Activated T-helper 17 cell treated with anti-CD3 and anti-CD28 coated beads, Interleukin-2, amount 50 U/mL, for 72 hours (primary cell): ENCODE results near the gene PAK4. TPM values are rescaled to one million over a fixed set of nuclear protein-coding genes. Genes with fewer than 3 reads are reported as not detected.
"Not testable (repeated sequence)": the region's sequence is repeated elsewhere in the genome, so short reads cannot be mapped to it uniquely, and the experiment has no call there.

ENCODE experiments used
- ATAC-seq: fragments of 150-1000 bp; cut with Tn5 transposase; replicated peaks from 2 replicates; pipeline ENCODE4 v1.10.0; 2021; ENCODE audit warnings: mild to moderate bottlenecking, moderate library complexity
- H3K27ac Mint-ChIP-seq: one replicate; pipeline ENCODE4 v1.8.0; 2022; ENCODE audit warnings: mixed read lengths
- H3K27me3 Mint-ChIP-seq: one replicate; pipeline ENCODE4 v1.8.0; 2022; ENCODE audit warnings: mixed read lengths
- H3K36me3 Mint-ChIP-seq: one replicate; pipeline ENCODE4 v1.8.0; 2022; ENCODE audit warnings: low read depth, mild to moderate bottlenecking, mixed read lengths
- H3K4me1 Mint-ChIP-seq: one replicate; pipeline ENCODE4 v1.8.0; 2022; ENCODE audit warnings: mixed read lengths
- H3K4me3 Mint-ChIP-seq: one replicate; pipeline ENCODE4 v1.8.0; 2022; ENCODE audit warnings: mild to moderate bottlenecking, mixed read lengths
- H3K9me3 Mint-ChIP-seq: one replicate; pipeline ENCODE4 v1.8.0; 2022; ENCODE audit warnings: mixed read lengths
- total RNA-seq, 2 donors: library from RNA; stranded (reverse); gene quantifications; one replicate each; pipeline ENCODE4 v1.2.3, GENCODE V29; 2022

The PAK4 gene
- 10 to 100 TPM; 17.8 to 18.4 TPM for total RNA-seq

GRCh38 chr19:39125554-39126311 is at the start of gene PAK4:
TSS of gene PAK4 (plus strand) at chr19:39125786. CDS start at chr19:39169554, 43,768 bp downstream.
- H3K9me3 Mint-ChIP-seq, result no peaks in the 10 kb centered on the region
- peaks cover 4% of the 10 kb centered on the region for H3K27me3 Mint-ChIP-seq
- H3K36me3 Mint-ChIP-seq, result peaks cover 9% of the 10 kb centered on the region
- peak within 1 kb of the TSS; percentile 90 for H3K4me3 Mint-ChIP-seq
- peaks cover 18% of the 10 kb centered on the region for H3K4me1 Mint-ChIP-seq
- H3K27ac Mint-ChIP-seq, result peak within 1 kb of the TSS; percentile 94
- peak; percentile 99 for ATAC-seq

- Mint-ChIP-seq H3K9me3 (no peaks in the 10 kb centered on the region), H3K27ac (no peak overlapping the region), H3K27me3 (peaks cover 4% of the 10 kb centered on the region), H3K4me1 (peaks cover 8% of the 10 kb centered on the region), H3K4me3 (no peak overlapping the region), H3K36me3 (no peaks in the 10 kb centered on the region)
- no peak for ATAC-seq
Measured at GRCh38 chr19:39077323-39077722, 48.3 kb upstream of the PAK4 start.

- H3K4me1 Mint-ChIP-seq, result peaks cover 12% of the 10 kb centered on the region
- no peak overlapping the region for H3K27ac Mint-ChIP-seq
- H3K27me3 Mint-ChIP-seq, result peaks cover 15% of the 10 kb centered on the region
- H3K9me3 Mint-ChIP-seq, result no peaks in the 10 kb centered on the region
- no peak for ATAC-seq
- no peak overlapping the region for H3K4me3 Mint-ChIP-seq
- no peaks in the 10 kb centered on the region for H3K36me3 Mint-ChIP-seq
Measured at GRCh38 chr19:39078436-39079200, 47.0 kb upstream of the PAK4 start.

- Mint-ChIP-seq H3K27ac (no peak overlapping the region), H3K27me3 (peaks cover 22% of the 10 kb centered on the region), H3K36me3 (no peaks in the 10 kb centered on the region), H3K4me3 (no peak overlapping the region), H3K4me1 (peaks cover 8% of the 10 kb centered on the region), H3K9me3 (no peaks in the 10 kb centered on the region)
- no peak for ATAC-seq
Measured at GRCh38 chr19:39080431-39080830, 45.2 kb upstream of the PAK4 start.

GRCh38 chr19:39082167-39082566 is 43.4 kb upstream of the PAK4 start:
- peaks cover 26% of the 10 kb centered on the region for H3K27me3 Mint-ChIP-seq
- peaks cover 8% of the 10 kb centered on the region for H3K4me1 Mint-ChIP-seq
- no peak overlapping the region for H3K4me3 Mint-ChIP-seq
- H3K27ac Mint-ChIP-seq, result no peak overlapping the region
- ATAC-seq, result no peak
- H3K9me3 Mint-ChIP-seq, result no peaks in the 10 kb centered on the region
- H3K36me3 Mint-ChIP-seq, result no peaks in the 10 kb centered on the region

GRCh38 chr19:39082745-39083598 is 42.6 kb upstream of the PAK4 start:
- peak overlapping the region; percentile 73 for H3K4me3 Mint-ChIP-seq
- H3K27ac Mint-ChIP-seq, result no peak overlapping the region
- no peaks in the 10 kb centered on the region for H3K36me3 Mint-ChIP-seq
- peaks cover 8% of the 10 kb centered on the region for H3K4me1 Mint-ChIP-seq
- no peak for ATAC-seq
- H3K9me3 Mint-ChIP-seq, result no peaks in the 10 kb centered on the region
- peaks cover 26% of the 10 kb centered on the region for H3K27me3 Mint-ChIP-seq

- Mint-ChIP-seq H3K27me3 (peaks cover 26% of the 10 kb centered on the region), H3K4me1 (peaks cover 8% of the 10 kb centered on the region), H3K36me3 (no peaks in the 10 kb centered on the region), H3K9me3 (no peaks in the 10 kb centered on the region), H3K27ac (no peak overlapping the region), H3K4me3 (peak overlapping the region; percentile 73)
- no peak for ATAC-seq
Measured at GRCh38 chr19:39083599-39083982, 42.0 kb upstream of the PAK4 start.

GRCh38 chr19:39083983-39084731 is 41.4 kb upstream of the PAK4 start, which contains the start of gene ACP7:
TSS of gene ACP7 (plus strand) at chr19:39084368. CDS start at chr19:39085270, 902 bp downstream.
- H3K36me3 Mint-ChIP-seq, result no peaks in the 10 kb centered on the region
- peak within 1 kb of the TSS; percentile 73 for H3K4me3 Mint-ChIP-seq
- peak; percentile 61 for ATAC-seq
- H3K27ac Mint-ChIP-seq, result no peak within 1 kb of the TSS
- no peaks in the 10 kb centered on the region for H3K9me3 Mint-ChIP-seq
- peaks cover 26% of the 10 kb centered on the region for H3K27me3 Mint-ChIP-seq
- H3K4me1 Mint-ChIP-seq, result peaks cover 8% of the 10 kb centered on the region

GRCh38 chr19:39084732-39085080 is 40.9 kb upstream of the PAK4 start:
- Mint-ChIP-seq H3K9me3 (no peaks in the 10 kb centered on the region), H3K27me3 (peaks cover 26% of the 10 kb centered on the region), H3K4me3 (peak overlapping the region; percentile 59), H3K4me1 (peaks cover 8% of the 10 kb centered on the region), H3K27ac (no peak overlapping the region), H3K36me3 (no peaks in the 10 kb centered on the region)
- ATAC-seq, result no peak

- peaks cover 26% of the 10 kb centered on the region for H3K27me3 Mint-ChIP-seq
- H3K27ac Mint-ChIP-seq, result no peak overlapping the region
- ATAC-seq, result no peak
- H3K4me3 Mint-ChIP-seq, result peak overlapping the region; percentile 59
- no peaks in the 10 kb centered on the region for H3K36me3 Mint-ChIP-seq
- peaks cover 8% of the 10 kb centered on the region for H3K4me1 Mint-ChIP-seq
- no peaks in the 10 kb centered on the region for H3K9me3 Mint-ChIP-seq
Measured at GRCh38 chr19:39085392-39085791, 40.2 kb upstream of the PAK4 start.

GRCh38 chr19:39086386-39086785 is 39.2 kb upstream of the PAK4 start:
- Mint-ChIP-seq H3K4me1 (peaks cover 8% of the 10 kb centered on the region), H3K27ac (no peak overlapping the region), H3K27me3 (peaks cover 23% of the 10 kb centered on the region), H3K9me3 (no peaks in the 10 kb centered on the region), H3K4me3 (no peak overlapping the region), H3K36me3 (no peaks in the 10 kb centered on the region)
- ATAC-seq, result no peak

GRCh38 chr19:39087907-39088686 is 37.5 kb upstream of the PAK4 start:
- Mint-ChIP-seq H3K9me3 (no peaks in the 10 kb centered on the region), H3K27me3 (peaks cover 17% of the 10 kb centered on the region), H3K4me3 (no peak overlapping the region), H3K4me1 (peaks cover 7% of the 10 kb centered on the region), H3K27ac (no peak overlapping the region), H3K36me3 (no peaks in the 10 kb centered on the region)
- ATAC-seq, result no peak

- not testable (repeated sequence) for H3K9me3 Mint-ChIP-seq, H3K27ac Mint-ChIP-seq, H3K4me1 Mint-ChIP-seq, H3K4me3 Mint-ChIP-seq, ATAC-seq, H3K36me3 Mint-ChIP-seq
- H3K27me3 Mint-ChIP-seq, result peaks cover 12% of the 10 kb centered on the region
Measured at GRCh38 chr19:39090016-39090415, 35.6 kb upstream of the PAK4 start.
